HG02870 (cell line): ENCODE results near the gene NSUN2.
"Not testable (repeated sequence)": the region's sequence is repeated elsewhere in the genome, so short reads cannot be mapped to it uniquely, and the experiment has no call there.

Source experiments
- ATAC-seq: cut with Tn5 transposase; IDR thresholded peaks from one replicate; pipeline ENCODE4 v1.9.1; 2021; ENCODE audit warnings: mild to moderate bottlenecking, moderate library complexity; ENCODE audit not compliant: unreplicated experiment

NSUN2 gene

GRCh38 chr5:6632888-6633468, at the start of gene NSUN2, which contains the start of gene SRD5A1:
Gene NSUN2 (minus strand): TSS chr5:6633044. CDS start chr5:6632979, 65 bp downstream.
Gene SRD5A1 (plus strand): TSS chr5:6633440. CDS start chr5:6633577, 137 bp downstream.
- ATAC-seq: peak; percentile 83

- ATAC-seq: no peak
Observed at GRCh38 chr5:6682239-6682638, 49.4 kb upstream of the NSUN2 start.

- no peak for ATAC-seq
Observed at GRCh38 chr5:6681682-6682081, 48.8 kb upstream of the NSUN2 start.

GRCh38 chr5:6680922-6681321, 48.1 kb upstream of the NSUN2 start:
- ATAC-seq: no peak

DNA sequence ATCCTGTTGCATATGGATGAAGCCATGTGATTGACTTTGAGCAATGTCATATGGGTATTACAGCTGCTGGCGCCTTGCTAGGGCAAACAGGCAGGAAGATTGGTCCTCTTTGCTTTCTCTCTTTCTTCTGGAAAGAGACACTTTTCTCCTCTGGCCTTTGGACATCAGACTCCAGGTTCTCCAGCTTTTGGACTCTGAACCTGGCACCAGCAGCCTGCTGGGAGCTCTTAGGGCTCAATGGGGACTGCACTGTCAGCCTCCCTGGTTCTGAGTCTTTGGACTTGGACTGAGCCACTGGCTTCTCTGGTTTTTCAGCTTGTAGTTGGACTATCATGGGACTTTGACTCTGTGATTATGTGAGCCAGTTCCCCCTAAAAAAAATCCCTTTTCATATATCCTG, 45.5 kb upstream of the NSUN2 start:
- ATAC-seq: no peak

DNA sequence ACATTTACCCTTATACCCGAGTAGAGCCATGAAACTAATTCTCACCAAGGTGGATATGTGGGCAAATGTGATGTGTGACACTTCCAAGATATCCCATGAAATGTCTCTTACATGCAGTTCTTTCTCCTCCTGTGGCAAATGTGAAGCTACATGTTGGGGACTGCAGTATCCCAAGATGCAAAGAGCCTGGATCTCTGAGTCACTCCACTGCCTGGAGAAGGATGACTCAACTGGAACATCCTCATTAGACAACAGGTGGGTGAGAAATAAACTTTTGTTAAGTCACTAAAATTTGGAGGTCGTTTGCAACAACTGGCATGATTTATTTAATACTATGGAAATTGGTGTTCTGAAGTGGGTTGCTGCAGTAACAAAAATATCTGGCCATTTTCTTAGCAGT, 43.9 kb upstream of the NSUN2 start:
- no peak for ATAC-seq

GRCh38 chr5:6675784-6676491, 43.1 kb upstream of the NSUN2 start:
- no peak for ATAC-seq

GRCh38 chr5:6674886-6675285, 42.0 kb upstream of the NSUN2 start:
- no peak for ATAC-seq

DNA sequence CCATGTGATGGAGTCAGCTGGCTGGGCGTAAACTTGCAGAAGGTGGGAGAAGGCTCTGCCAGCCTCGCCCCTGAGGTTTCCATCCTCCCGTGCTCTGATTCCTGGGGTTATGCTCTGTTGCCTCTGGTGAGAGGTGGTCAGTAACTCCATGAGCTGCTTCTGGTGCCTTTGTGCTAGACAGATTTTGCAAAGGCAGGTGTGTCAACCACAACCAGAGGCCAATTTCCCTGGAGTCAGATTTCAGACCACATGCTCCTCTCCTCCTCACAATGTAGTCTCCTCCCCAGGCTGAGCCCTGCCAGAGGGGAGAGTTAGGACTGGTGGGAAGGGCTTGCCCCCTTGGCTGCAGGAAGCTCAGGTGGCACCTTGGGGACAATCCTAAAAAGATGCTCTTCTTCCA, 41.6 kb upstream of the NSUN2 start:
- ATAC-seq: no peak

GRCh38 chr5:6673963-6674362, 41.1 kb upstream of the NSUN2 start:
- ATAC-seq: no peak

DNA sequence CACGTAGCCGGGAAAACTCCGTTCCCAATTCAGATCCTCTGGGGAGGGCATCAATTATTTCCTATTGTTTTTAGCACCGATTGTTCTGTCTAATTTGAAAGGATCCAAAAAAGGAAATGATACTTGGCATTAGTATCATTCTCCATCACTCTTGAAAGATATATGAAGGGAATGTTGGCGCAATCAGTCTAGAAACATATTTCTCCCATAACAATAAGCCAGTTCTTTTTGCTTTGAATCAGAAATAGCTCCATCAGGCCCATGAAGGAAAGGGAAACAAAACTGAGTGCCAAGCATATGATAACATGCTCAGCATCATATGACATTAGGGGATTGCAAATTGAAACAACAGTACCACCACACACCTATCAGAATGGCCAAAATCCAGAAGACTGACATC, 40.2 kb upstream of the NSUN2 start:
- ATAC-seq: no peak

DNA sequence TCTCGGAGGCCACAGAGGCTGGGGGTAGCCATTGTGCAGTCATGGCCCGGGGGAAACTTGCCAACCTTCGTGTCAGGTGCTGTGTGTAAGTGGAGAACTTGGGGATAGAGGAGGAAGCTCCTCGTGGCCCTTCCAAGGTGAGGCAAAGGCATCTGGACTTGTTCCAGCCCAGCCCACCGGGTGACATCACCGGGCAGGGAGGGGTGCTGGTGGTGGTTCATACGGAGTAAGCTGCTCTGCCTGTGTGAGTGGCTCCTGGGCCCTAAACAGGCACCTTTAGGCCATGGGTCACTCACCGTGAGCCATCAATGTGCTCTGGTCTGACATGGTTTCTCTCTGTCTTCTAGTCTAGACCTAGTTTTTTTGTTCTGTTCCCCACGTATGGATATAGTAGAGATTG, 35.9 kb upstream of the NSUN2 start:
- ATAC-seq: not testable (repeated sequence)

- ATAC-seq: no peak
Observed at GRCh38 chr5:6667648-6668047, 34.8 kb upstream of the NSUN2 start.

DNA sequence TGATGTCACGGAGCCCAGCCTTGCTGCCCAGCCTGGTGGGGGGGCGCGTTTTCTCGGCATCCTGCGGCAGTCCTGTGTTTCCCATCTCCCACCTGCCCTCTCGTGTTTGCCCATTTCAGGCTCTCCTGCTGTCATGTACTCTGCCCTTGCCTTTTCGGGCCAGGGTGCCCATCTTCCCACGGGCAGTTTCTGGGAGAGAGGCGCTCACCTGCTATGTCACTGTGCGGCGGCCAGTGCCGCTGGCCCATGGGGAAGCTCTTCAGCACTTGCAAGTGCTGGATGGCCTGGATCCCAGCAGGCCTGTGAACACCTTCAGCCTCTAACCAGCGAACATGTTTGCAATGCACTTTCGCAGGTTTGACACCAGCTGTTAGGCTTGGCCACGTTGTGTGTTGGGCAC, 33.9 kb upstream of the NSUN2 start:
- ATAC-seq: no peak

DNA sequence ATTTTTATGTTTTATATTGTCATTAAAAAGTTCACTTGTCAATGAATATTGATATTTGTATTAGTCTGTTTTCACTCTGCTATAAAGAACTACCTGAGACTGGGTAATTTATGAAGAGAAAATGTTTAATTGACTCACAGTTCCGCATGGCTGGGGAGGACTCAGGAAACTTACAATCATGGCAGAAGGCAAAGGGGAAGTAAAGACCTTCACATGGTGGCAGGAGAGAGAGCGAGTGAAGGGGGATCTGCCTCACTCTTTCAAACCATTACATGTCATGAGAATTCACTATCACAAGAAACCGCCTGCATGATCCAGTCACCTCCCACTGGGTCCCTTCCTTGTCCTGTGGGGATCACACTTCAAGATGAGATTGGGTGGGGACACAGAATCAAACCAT, 27.8 kb upstream of the NSUN2 start:
- ATAC-seq: peak; percentile 45

DNA sequence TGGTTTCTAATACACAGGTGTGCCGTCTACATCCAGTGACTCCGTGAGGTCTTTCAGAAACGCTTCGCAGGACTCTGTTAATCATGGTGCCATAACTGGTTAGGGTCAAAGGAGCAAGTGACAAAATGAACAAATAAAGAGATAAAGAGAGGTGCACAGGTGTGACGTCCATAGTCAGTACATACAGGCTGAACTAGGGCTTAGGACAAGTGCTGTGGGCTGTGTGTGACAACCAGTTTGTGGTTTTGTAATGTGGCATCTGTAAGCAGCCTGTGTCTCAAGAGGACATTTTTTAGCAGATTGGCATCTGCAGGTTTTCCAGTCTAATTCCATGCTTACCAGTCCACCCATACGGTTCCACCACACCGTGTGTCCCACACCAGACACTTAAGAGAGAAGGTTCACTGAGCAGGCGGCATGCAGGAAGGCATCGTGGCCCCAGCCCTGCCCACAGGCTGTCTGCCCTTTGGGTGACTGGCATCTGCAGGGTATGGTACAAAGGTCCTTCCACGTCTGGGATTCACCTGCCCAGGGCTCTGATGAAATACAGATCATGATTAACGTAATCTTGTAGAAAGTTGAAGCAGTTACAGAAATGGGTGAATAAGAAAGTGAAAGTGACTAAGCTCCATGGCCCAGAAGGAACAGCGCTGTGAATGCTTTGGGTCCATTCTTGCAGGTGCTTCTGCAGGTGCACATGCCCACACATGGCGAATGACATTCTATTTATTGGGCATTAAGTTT, 27.3 kb upstream of the NSUN2 start:
- peak; percentile 56 for ATAC-seq

GRCh38 chr5:6656680-6657079, 23.8 kb upstream of the NSUN2 start:
- no peak for ATAC-seq

- no peak for ATAC-seq
Observed at GRCh38 chr5:6655432-6655831, 22.6 kb upstream of the NSUN2 start.

DNA sequence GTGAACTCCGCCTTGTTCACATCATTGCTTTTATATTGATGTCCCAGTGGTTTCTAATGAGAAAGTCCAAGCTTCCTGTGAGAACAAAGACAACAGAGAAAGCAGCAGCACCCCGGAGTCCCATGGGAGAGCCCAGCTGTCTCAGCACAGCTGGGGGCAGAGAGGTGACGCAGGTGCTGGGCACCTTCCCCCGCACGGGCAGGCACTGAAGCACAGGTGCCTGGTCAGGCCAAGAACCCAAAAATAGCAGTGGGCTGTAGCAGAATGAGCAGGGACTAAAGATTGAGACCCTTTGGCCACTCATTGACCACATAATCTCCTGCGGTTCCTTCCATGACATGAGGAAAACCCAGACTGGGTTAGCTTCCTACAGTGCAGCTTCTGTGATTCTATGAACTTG, 19.2 kb upstream of the NSUN2 start:
- ATAC-seq: no peak

- no peak for ATAC-seq
Observed at GRCh38 chr5:6649681-6650080, 16.8 kb upstream of the NSUN2 start.

- ATAC-seq: no peak
Observed at GRCh38 chr5:6649186-6649585, 16.3 kb upstream of the NSUN2 start.
